Neural cell (in vitro differentiated cells): Measurements from ENCODE around the gene TF.

ENCODE experiments used
- CTCF ChIP-seq: fragments of 450-650 bp; IDR thresholded peaks from 2 replicates; pipeline ENCODE4 v1.5.1; 2014; ENCODE audit warnings: antibody characterized with exemption, mild to moderate bottlenecking, moderate library complexity; ENCODE audit not compliant: poor library complexity, severe bottlenecking
- SMC3 ChIP-seq: fragments of 450-650 bp; conservative IDR thresholded peaks from 2 replicates; pipeline ENCODE4 v1.6.1; 2014; ENCODE audit warnings: antibody characterized with exemption, mild to moderate bottlenecking, moderate library complexity; ENCODE audit not compliant: poor library complexity

- TF ChIP-seq SMC3 (no peak), CTCF (no peak)
These were observed 36.9 kb upstream of the TF start for GRCh38 chr3:133709139-133709750.
